Stimulated activated CD4-positive, alpha-beta T cell treated with anti-CD3 and anti-CD28 coated beads, Interleukin-1b, Interleukin-23, amount 100 ng/mL, for 48 hours (primary cell): ENCODE results near the gene DNAAF8.

ENCODE experiments used
- DNase-seq: peaks from one replicate; pipeline ENCODE4 v3.0.0-alpha.2; 2020

DNAAF8 gene

DNA sequence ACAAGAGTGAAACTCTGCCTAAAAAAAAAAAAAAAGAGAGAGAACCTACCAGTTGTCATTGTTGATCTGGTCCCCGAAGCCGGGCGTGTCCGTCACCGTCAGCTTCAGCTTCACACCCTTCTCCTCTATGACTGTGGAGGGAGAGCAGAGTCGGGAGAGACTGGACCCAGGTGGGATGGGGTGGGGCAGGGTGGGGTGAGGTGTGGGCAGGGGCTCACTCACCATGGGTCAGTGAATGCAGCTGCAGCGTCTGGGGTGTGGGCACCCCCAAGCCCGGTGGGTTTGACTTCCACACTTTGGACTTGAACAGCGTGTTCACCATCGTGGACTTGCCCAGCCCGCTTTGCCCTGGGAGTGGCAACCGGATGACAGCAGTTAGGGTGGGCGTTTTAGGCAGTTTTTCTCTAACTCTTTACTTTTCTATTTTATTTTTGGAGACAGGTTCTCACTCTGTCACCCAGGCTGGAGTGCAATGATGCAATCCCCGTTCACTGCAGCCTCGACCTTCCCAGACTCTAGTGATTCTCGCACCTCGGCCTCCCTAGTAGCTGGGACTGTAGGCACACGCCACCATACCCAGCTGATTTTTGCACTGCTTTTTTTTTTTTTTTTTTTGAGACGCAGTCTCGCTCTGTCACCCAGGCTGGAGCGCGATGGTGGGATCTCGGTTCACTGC lies 51.6 kb downstream of the DNAAF8 start:
- no peak for DNase-seq

DNA sequence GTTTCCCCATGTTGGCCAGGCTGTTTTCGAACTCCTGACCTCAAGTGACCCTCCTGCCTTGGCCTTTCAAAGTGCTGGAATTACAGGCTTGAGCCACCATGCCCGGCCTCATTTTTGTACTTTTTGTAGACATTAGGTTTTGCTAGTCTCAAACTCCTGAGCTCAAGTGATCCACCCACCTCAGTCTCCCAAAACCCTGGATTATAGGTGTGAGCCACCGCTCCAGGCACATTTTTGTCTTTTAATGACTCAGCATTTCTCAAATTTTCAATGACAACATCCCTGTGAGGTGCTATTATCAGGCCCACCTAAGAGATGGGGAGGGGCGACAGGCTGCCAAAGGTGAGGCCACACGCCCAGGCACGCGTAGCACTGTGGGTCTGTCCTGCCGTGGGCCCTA lies 52.7 kb downstream of the DNAAF8 start:
- DNase-seq: no peak

- no peak for DNase-seq
Measured at GRCh38 chr16:4787627-4788482, 53.5 kb downstream of the DNAAF8 start, which contains the start of gene SEPTIN12. Gene SEPTIN12, minus strand, starts transcription at chr16:4788345. Its CDS starts 700 bp downstream, at chr16:4787645.

DNA sequence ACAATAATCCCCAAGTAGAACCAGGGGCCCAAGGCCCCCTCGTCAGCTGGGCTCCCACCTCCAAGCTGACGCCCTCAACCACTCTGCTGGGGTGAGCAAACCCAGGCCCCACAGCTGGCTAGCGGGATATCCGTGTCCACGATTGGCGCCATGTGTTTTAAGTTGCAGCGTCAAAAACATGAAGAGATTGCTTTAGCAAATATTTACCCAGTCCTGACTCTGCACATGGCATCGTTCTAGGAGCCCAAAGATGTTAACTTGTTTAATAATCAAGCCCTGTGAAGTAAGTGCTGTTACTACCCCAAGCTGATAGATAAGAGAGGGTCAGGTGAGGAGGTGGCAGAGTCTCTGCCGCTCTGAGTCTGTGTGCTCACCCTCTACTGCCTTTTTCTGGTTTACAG lies 54.2 kb downstream of the DNAAF8 start:
- no peak for DNase-seq

DNA sequence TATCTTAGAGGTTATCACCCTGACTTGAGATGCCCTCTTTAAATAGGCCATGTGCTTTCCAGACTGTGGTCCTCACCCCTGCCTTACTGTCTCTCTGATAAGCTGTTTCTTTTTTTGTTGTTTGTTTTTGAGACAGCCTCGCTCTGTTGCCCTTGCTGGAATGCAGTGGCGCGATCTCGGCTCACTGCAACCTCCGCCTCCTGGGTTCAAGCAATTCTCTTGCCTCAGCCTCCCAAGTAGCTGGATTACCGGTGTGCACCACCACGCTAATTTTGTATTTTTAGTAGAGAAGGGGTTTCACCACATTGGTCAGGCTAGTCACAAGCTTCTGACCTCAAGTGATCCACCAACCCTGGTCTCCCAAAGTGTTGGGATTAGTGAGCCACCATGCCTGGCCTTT lies 54.6 kb downstream of the DNAAF8 start:
- no peak for DNase-seq

- DNase-seq: no peak
Measured at GRCh38 chr16:4790261-4790660, 55.9 kb downstream of the DNAAF8 start.

DNA sequence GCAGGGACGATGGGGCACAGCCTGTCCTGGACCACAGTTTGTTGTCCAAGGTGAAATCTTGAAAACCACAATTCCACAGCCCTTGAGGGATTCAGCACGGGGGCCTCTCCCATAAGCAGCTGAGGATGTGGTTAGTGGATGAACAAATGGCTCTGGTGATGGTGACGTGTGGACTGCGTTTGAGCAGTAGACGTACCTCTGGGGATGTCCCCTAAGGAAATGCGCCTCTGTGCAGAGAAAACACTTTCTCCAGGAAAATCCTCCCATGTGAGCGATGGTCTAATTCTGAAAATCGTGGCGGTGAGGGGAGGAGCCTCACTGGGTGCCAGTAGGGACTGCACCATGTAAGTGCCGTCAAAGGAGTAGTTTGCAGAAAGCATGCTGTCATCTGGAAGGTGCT lies 56.5 kb downstream of the DNAAF8 start:
- DNase-seq: no peak

DNA sequence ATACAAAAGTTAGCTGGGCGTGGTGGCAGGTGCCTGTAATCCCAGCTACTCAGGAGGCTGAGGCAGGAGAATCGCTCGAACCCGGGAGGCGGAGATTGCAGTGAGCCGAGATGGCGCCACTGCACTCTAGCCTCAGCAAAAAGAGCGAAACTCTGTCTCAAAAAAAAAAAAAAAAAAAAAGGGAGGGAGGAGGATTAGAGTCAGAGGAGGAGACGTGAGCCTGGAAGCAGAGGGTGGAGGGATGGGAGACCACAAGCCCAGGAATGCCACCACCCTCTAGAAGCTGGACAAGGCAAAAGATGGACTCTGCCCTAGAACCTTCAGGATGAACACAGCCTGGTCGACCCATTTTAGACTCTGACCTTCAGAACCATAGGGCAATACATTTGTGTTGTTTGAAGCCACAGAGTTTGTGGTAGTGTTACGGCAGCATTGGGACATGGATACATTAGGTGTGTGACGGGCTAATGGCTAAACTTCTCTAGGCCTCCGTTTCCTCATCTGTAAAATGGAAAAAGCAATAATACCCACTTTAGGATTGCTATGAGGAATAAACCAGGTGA lies 58.7 kb downstream of the DNAAF8 start:
- DNase-seq: no peak

DNA sequence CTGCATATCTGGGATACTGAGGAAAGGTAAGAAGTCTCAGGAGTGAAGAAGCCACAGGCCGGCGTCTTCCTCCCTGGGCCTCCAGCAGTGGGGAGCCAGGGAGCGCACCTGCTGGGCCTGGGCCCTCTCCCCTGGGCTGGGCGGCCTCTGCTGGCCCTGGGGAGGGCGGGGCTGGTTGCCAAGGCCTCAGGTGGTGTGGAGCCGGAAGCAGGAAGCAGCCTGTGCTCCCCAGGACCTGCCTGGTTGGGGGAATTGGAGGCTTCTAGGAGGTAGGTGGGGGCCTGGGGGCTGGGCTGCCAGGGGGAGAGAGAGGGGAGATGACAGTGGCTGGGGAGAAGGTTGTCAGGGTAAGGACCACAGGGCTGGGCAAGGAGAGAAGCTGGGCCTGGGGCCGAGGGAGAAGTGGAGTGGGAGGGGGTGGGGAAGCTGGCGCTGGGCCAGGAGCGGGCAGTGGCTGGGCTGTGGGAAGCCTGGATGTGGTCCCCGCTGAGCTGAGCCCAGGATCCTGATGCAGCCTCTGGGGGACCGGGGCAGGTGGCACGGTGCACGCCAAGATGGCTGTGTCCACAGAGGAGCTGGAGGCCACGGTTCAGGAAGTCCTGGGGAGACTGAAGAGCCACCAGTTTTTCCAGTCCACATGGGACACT lies 61.0 kb downstream of the DNAAF8 start, which contains the start of gene SMIM22:
SMIM22 (plus strand) TSS at position 189 of the 647 bp plus-strand sequence; CDS start at position 555, 366 bp downstream.
- no peak for DNase-seq

DNA sequence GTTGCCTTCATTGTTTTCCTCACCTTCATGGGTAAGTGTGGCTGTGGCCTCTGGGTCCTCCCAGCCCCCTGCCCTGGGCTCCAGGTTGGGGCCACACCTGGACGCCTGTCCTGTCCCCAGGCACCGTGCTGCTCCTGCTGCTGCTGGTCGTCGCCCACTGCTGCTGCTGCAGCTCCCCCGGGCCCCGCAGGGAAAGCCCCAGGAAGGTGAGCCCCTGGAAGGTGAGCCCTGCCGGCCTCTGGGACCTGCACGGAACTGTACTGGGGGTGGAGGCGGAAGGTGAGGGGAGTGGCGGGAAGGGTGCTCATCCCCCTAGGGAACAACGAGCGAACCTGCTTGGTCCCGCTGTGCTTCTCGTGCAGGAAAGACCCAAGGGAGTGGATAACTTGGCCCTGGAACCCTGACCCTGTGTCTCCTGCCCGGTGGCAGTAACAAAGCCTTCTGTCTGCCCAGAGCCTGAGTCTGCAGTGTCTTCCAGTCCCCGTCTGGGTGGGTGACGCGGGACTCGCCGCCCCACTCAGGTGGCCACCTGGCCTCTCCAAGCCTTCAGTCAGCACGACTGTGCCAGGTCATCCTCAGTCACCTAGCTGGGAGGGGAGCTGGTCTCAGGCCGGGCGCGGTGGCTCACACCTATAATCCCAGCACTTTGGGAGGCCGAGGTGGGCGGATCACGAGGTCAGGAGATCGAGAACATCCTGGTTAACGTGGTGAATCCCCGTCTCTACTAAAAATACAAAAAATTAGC lies 61.7 kb downstream of the DNAAF8 start:
- DNase-seq: no peak

DNA sequence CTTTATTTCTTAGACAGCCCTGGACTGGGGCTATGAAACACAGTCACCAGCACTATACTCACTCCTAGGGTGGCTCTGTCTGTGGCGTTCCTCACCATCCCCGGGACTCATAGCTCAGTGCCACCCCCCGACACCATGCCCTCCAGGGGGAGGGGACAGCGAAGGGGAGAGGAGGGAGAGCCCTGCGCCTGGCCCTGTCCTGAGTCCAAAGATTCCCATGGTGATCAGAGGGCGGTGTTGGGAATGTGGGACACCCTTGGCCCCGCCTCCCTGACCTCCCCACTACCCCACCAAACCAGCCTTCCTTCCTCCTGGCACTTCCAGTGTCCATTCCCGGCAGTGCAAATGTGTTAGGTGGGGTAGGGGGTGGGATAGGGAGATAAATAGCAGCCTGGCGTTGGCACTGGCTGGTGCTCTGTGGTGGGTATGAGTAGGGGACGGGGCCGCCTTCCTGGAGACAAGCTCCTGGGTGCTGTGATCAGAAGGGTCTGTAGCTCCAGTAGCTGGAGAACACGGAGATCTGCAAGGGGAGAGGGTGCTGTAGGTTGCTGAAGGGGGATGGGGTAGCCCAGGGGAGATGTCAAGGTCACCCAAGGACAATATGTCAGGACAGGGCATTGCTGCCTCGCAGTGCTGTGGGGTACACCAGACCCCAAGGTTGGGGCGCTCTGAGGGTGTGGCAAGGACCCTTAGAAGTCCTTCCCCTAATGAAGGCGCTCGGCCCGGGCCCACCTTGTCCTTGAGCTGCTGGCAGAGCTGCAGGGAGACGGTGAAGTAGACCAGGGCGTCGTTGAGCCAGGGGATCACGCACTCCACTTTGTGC lies 62.9 kb downstream of the DNAAF8 start:
- DNase-seq: no peak

DNA sequence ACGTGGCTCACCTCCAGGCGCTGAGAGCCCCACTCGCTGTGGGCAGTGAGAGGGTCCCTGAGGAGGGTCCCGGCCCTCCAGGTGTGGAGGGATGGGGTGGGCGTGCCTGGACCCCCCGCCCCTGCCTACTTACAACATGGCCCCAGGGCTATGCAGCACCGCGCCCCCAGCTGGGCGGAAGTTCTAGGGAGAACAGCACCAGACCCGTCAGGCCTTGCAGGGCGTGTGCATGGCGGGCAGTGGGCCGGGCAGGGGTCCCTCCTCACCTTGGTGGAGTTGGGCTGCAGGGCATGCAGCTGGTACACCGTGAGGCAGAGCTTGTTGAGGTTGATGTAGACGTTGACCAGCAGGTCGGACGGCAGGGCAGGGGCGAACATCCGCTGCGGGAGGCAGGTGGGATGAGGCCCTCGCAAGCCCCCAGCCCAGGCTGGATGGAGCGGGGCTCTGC lies 63.5 kb downstream of the DNAAF8 start:
- no peak for DNase-seq

- no peak for DNase-seq
Measured at GRCh38 chr16:4798456-4798855, 64.1 kb downstream of the DNAAF8 start.
